ENCODE data around the gene STK33. TPM values are rescaled to one million over a fixed set of nuclear protein-coding genes. Genes with fewer than 3 reads are reported as not detected.

STK33 gene
- total RNA-seq, 1 experiment from 2014 or later, result 5.8 TPM

- no peaks in the 10 kb centered on the region for H4K20me1 ChIP-seq (ENCODE audit: insufficient read depth)
- no TSS peak for BruUV-seq (replicated peaks)
- H3K79me2 ChIP-seq (ENCODE audit: low read depth), result no peaks in the 10 kb centered on the region
- no peaks in the 10 kb centered on the region for H3K4me1 ChIP-seq (replicated peaks; ENCODE audit: insufficient read depth)
- H3K9me2 ChIP-seq (ENCODE audit: insufficient read depth), result no peaks in the 10 kb centered on the region
- no peak overlapping the region for H3K4me2 ChIP-seq
- no peaks in the 10 kb centered on the region for H3F3A ChIP-seq (ENCODE audit: insufficient read depth, low read depth)
- TF ChIP-seq EZH2 (IDR thresholded peaks at IDR 0.05; ENCODE audit: low read depth) (no peak), CTCF (conservative IDR thresholded peaks at IDR 0.05) (no peak)
- no peaks in the 10 kb centered on the region for H3K36me3 ChIP-seq (ENCODE audit: low read depth)
- DNase-seq, result no peak
- ChIA-PET CTCF (no interaction called here), POLR2A (ENCODE audit: unreplicated experiment) (no interaction called here)
- H3K4me3 ChIP-seq, result no peak overlapping the region
- no peak overlapping the region for H2AFZ ChIP-seq
- no peak overlapping the region for H3K27ac ChIP-seq
- H3K9me3 ChIP-seq (ENCODE audit: insufficient read depth, low read depth), result no peaks in the 10 kb centered on the region
- H3K27me3 ChIP-seq (ENCODE audit: insufficient read depth, low read depth), result no peaks in the 10 kb centered on the region
- intact Hi-C loops (cut with micrococcal nuclease; ENCODE audit: unreplicated experiment), result no loop called here
These were observed 106.8 kb downstream of the STK33 start for GRCh38 chr11:8487261-8487660.

GRCh38 chr11:8484251-8484650 lies 109.8 kb downstream of the STK33 start:
- Histone ChIP-seq H3K27ac (no peak overlapping the region), H3K9me3 (ENCODE audit: insufficient read depth, low read depth) (no peaks in the 10 kb centered on the region), H3K4me2 (no peak overlapping the region), H3K9me2 (ENCODE audit: insufficient read depth) (no peaks in the 10 kb centered on the region), H2AFZ (no peak overlapping the region), H3K4me3 (no peak overlapping the region), H3K36me3 (ENCODE audit: low read depth) (no peaks in the 10 kb centered on the region), H3F3A (ENCODE audit: insufficient read depth, low read depth) (no peaks in the 10 kb centered on the region), H3K79me2 (ENCODE audit: low read depth) (no peaks in the 10 kb centered on the region), H3K27me3 (ENCODE audit: insufficient read depth, low read depth) (no peaks in the 10 kb centered on the region), H4K20me1 (ENCODE audit: insufficient read depth) (no peaks in the 10 kb centered on the region), H3K4me1 (replicated peaks; ENCODE audit: insufficient read depth) (no peaks in the 10 kb centered on the region)
- BruUV-seq (replicated peaks), result no TSS peak
- intact Hi-C loops (cut with micrococcal nuclease; ENCODE audit: unreplicated experiment), result no loop called here
- DNase-seq, result no peak
- POLR2A ChIA-PET (ENCODE audit: unreplicated experiment), result no interaction called here
- CTCF ChIA-PET, result no interaction called here
- no peak for TF ChIP-seq CTCF (conservative IDR thresholded peaks at IDR 0.05)
- TF ChIP-seq EZH2 (IDR thresholded peaks at IDR 0.05; ENCODE audit: low read depth), result no peak

- no peaks in the 10 kb centered on the region for H3K9me3 ChIP-seq (ENCODE audit: insufficient read depth, low read depth)
- no peak overlapping the region for H3K4me3 ChIP-seq
- ChIA-PET CTCF (no interaction called here), POLR2A (ENCODE audit: unreplicated experiment) (no interaction called here)
- no TSS peak for BruUV-seq (replicated peaks)
- DNase-seq, result no peak
- no peaks in the 10 kb centered on the region for H3K9me2 ChIP-seq (ENCODE audit: insufficient read depth)
- H3F3A ChIP-seq (ENCODE audit: insufficient read depth, low read depth), result no peaks in the 10 kb centered on the region
- H3K36me3 ChIP-seq (ENCODE audit: low read depth), result no peaks in the 10 kb centered on the region
- no peak overlapping the region for H3K27ac ChIP-seq
- H3K79me2 ChIP-seq (ENCODE audit: low read depth), result no peaks in the 10 kb centered on the region
- TF ChIP-seq CTCF (conservative IDR thresholded peaks at IDR 0.05) (no peak), EZH2 (IDR thresholded peaks at IDR 0.05; ENCODE audit: low read depth) (no peak)
- no peaks in the 10 kb centered on the region for H3K27me3 ChIP-seq (ENCODE audit: insufficient read depth, low read depth)
- no peaks in the 10 kb centered on the region for H4K20me1 ChIP-seq (ENCODE audit: insufficient read depth)
- no peaks in the 10 kb centered on the region for H3K4me1 ChIP-seq (replicated peaks; ENCODE audit: insufficient read depth)
- no peak overlapping the region for H2AFZ ChIP-seq
- intact Hi-C loops (cut with micrococcal nuclease; ENCODE audit: unreplicated experiment), result no loop called here
- no peak overlapping the region for H3K4me2 ChIP-seq
These were observed 113.2 kb downstream of the STK33 start for GRCh38 chr11:8480858-8481257.
